Panc1 (cell line): ENCODE results near the gene FIBCD1. TPM values are rescaled to one million over a fixed set of nuclear protein-coding genes. Genes with fewer than 3 reads are reported as not detected.

Experiments
- ATAC-seq: fragments of 200-7000 bp; cut with Tn5 transposase; 2 replicates; pipeline ENCODE4 v1.9.1; 2020; ENCODE audit warnings: mild to moderate bottlenecking, moderate library complexity
- BruUV-seq: library from RNA; stranded (reverse); fragments of 400-500 nt; replicated peaks from 2 replicates; lab custom pipeline; 2021; lab: Mats Ljungman, UMichigan
- CTCF ChIA-PET: fragments of 300-600 bp; sonication (Branson Sonifier 250); formaldehyde crosslinking; loops from one replicate; lab custom pipeline; 2022; ENCODE audit warnings: antibody characterized with exemption; lab: Charles Lee
- POLR2A ChIA-PET: fragments of 300-600 bp; sonication (Branson Sonifier 250); formaldehyde crosslinking; loops from one replicate; lab custom pipeline; 2022; ENCODE audit warnings: antibody characterized with exemption; lab: Charles Lee
- DNase-seq: peaks from one replicate; pipeline ENCODE4 v3.0.0-alpha.2; 2010; ENCODE audit warnings: low read depth, low spot score
- H3K27ac ChIP-seq: 2 replicates; pipeline ENCODE4 v1.5.1; 2011; ENCODE audit warnings: mild to moderate bottlenecking, low read length, inconsistent platforms
- H3K27me3 ChIP-seq: fragments of 200-500 bp; sonication (Bioruptor generic); 2 replicates; pipeline ENCODE4 v1.6.0; 2014; ENCODE audit warnings: low read length, inconsistent platforms; ENCODE audit not compliant: control insufficient read depth, insufficient read depth
- H3K36me3 ChIP-seq: fragments of 200-500 bp; sonication (Bioruptor generic); 2 replicates; pipeline ENCODE4 v1.5.1; 2014; ENCODE audit warnings: inconsistent platforms, mild to moderate bottlenecking, low read length, moderate library complexity; ENCODE audit not compliant: control insufficient read depth, insufficient read depth
- H3K4me1 ChIP-seq: 2 replicates; pipeline ENCODE4 v1.5.1; 2011; ENCODE audit warnings: inconsistent platforms, mild to moderate bottlenecking, low read length, moderate library complexity; ENCODE audit not compliant: control insufficient read depth, insufficient read depth
- H3K4me3 ChIP-seq, 2 experiments: 2 replicates each; pipeline ENCODE4 v1.5.1; 2011 to 2012; ENCODE audit warnings: low read depth in 2 of 2, low read length in 2 of 2, mild to moderate bottlenecking in 2 of 2, inconsistent platforms in 1 of 2, moderate library complexity in 1 of 2
- H3K9me3 ChIP-seq: fragments of 200-500 bp; sonication (Bioruptor generic); 2 replicates; pipeline ENCODE4 v1.5.1; 2014; ENCODE audit warnings: low read depth, mild to moderate bottlenecking, inconsistent platforms, low read length, moderate library complexity; ENCODE audit not compliant: control insufficient read depth, insufficient read depth
- CTCF ChIP-seq: fragments of 450-650 bp; IDR thresholded peaks from 2 replicates; pipeline ENCODE4 v1.5.1; 2017; ENCODE audit warnings: mild to moderate bottlenecking
- POLR2AphosphoS5 ChIP-seq: IDR thresholded peaks from 2 replicates; pipeline ENCODE4 v1.6.1; 2012; ENCODE audit warnings: mild to moderate bottlenecking, low read depth, low read length, moderate library complexity
- REST ChIP-seq, 2 experiments: IDR thresholded peaks; 2 replicates each; pipeline ENCODE4 v1.6.1; 2011 to 2012; ENCODE audit warnings: low read depth in 2 of 2, control low read depth in 1 of 2, low read length in 1 of 2, mild to moderate bottlenecking in 1 of 2, moderate library complexity in 1 of 2; ENCODE audit not compliant: insufficient read depth in 1 of 2
- SIN3A ChIP-seq: IDR thresholded peaks from 2 replicates; pipeline ENCODE4 v1.6.1; 2012; ENCODE audit warnings: low read depth, mild to moderate bottlenecking, low read length, moderate library complexity, borderline replicate concordance; ENCODE audit not compliant: insufficient read depth
- TCF7L2 ChIP-seq: IDR thresholded peaks from 2 replicates; pipeline ENCODE4 v1.6.1; 2011; ENCODE audit warnings: mild to moderate bottlenecking, low read depth, low read length, inconsistent platforms
- in situ Hi-C: cut with HindIII; loops from 2 replicates; pipeline ENCODE4 v1.10.0; 2016; ENCODE audit warnings: low sequenced_read_pairs, low pct_unique_long_range_greater_than_20kb
- intact Hi-C: fragments of 100-400 bp; cut with micrococcal nuclease; formaldehyde crosslinking; loops from one replicate; pipeline ENCODE4 v1.10.0; 2022; ENCODE audit not compliant: unreplicated experiment
- total RNA-seq: library from RNA; stranded (reverse); gene quantifications from one replicate; pipeline ENCODE4 v1.2.1, GENCODE V29; 2021; ENCODE audit not compliant: unreplicated experiment

Gene FIBCD1
- total RNA-seq, 1 experiment from 2014 or later = 16.3 TPM

- Histone ChIP-seq H3K9me3 (no peaks in the 10 kb centered on the region), H3K27ac (no peak overlapping the region), H3K27me3 (no peaks in the 10 kb centered on the region), H3K4me3 (no peak overlapping the region), H3K36me3 (no peaks in the 10 kb centered on the region), H3K4me1 (peaks cover 12% of the 10 kb centered on the region)
- intact Hi-C loops (no loop called here), in situ Hi-C loops (no loop called here)
- no peak for DNase-seq
- ChIA-PET POLR2A (no interaction called here), CTCF (no interaction called here)
- TF ChIP-seq SIN3A (no peak), POLR2AphosphoS5 (no peak), REST (IDR thresholded peaks at IDR 0.05; ENCODE audit: insufficient read depth in 1 of 2, low read depth in 2 of 2, low read length in 1 of 2) (no peak)
- no peak for ATAC-seq
- BruUV-seq = no TSS peak
These were observed 13.9 kb downstream of the FIBCD1 start for GRCh38 chr9:130925050-130925678.

DNA sequence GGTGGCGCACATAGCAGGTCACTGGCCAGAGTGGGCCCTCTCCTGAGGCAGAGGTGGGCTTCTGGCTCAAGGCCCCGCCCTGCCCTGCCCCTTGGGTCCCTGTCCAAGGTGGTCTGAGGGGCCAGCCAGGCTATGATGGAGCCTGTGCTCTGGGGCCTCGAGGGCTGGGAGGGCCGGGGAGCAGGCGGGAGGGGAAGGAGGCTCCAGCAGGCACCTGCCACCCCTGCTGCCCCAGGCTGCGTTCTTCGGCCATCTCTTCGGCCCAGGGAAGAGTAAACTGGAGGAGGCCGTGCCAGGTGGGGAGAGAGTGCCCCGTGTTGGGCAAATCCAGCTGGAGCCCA, 14.6 kb downstream of the FIBCD1 start:
- ChIA-PET CTCF (no interaction called here), POLR2A (no interaction called here)
- no peak overlapping the region for H3K27ac ChIP-seq
- H3K4me3 ChIP-seq = no peak overlapping the region
- intact Hi-C loops = no loop called here
- peaks cover 12% of the 10 kb centered on the region for H3K4me1 ChIP-seq
- in situ Hi-C loops = no loop called here
- H3K36me3 ChIP-seq = no peaks in the 10 kb centered on the region
- H3K27me3 ChIP-seq = no peaks in the 10 kb centered on the region
- ATAC-seq (no peak), DNase-seq (no peak)
- no TSS peak for BruUV-seq
- H3K9me3 ChIP-seq = no peaks in the 10 kb centered on the region
- TF ChIP-seq TCF7L2 (no peak), SIN3A (no peak), POLR2AphosphoS5 (no peak), CTCF (no peak), REST (IDR thresholded peaks at IDR 0.05; ENCODE audit: insufficient read depth in 1 of 2, low read depth in 2 of 2, low read length in 1 of 2) (no peak)
